ENCODE data around the gene SLC45A1.
"Not testable (repeated sequence)": the region's sequence is repeated elsewhere in the genome, so short reads cannot be mapped to it uniquely, and the experiment has no call there.

The SLC45A1 gene

GRCh38 chr1:8276932-8277331 is 41.0 kb upstream of the SLC45A1 start:
- Histone ChIP-seq H3K79me2 (ENCODE audit: insufficient read depth, low read depth) (no peaks in the 10 kb centered on the region), H3K4me2 (no peak overlapping the region), H3K36me3 (ENCODE audit: insufficient read depth) (no peaks in the 10 kb centered on the region), H2AFZ (ENCODE audit: low read depth) (no peak overlapping the region), H3K9ac (no peak overlapping the region), H3K27me3 (ENCODE audit: insufficient read depth, low read depth) (no peaks in the 10 kb centered on the region), H3K4me3 (IDR thresholded peaks at IDR 0.05; ENCODE audit: insufficient read depth, low read depth, low read length) (no peak overlapping the region), H3K4me1 (ENCODE audit: low read depth, poor library complexity, severe bottlenecking) (no peaks in the 10 kb centered on the region), H3K27ac (no peak overlapping the region), H4K20me1 (ENCODE audit: insufficient read depth) (no peaks in the 10 kb centered on the region)
- no peak for TF ChIP-seq CTCF (conservative IDR thresholded peaks at IDR 0.05; ENCODE audit: low read depth, low read length)

GRCh38 chr1:8278677-8279076 is 39.2 kb upstream of the SLC45A1 start:
- not testable (repeated sequence) for H3K9ac ChIP-seq; H2AFZ ChIP-seq (ENCODE audit: low read depth); H3K27me3 ChIP-seq (ENCODE audit: insufficient read depth, low read depth); H4K20me1 ChIP-seq (ENCODE audit: insufficient read depth); H3K79me2 ChIP-seq (ENCODE audit: insufficient read depth, low read depth); H3K27ac ChIP-seq; H3K4me3 ChIP-seq (IDR thresholded peaks at IDR 0.05; ENCODE audit: insufficient read depth, low read depth, low read length); H3K36me3 ChIP-seq (ENCODE audit: insufficient read depth); H3K4me2 ChIP-seq; H3K4me1 ChIP-seq (ENCODE audit: low read depth, poor library complexity, severe bottlenecking)

GRCh38 chr1:8281843-8282509 is 35.9 kb upstream of the SLC45A1 start:
- H2AFZ ChIP-seq (ENCODE audit: low read depth), result no peak overlapping the region
- H3K4me3 ChIP-seq (IDR thresholded peaks at IDR 0.05; ENCODE audit: insufficient read depth, low read depth, low read length), result no peak overlapping the region
- H3K9ac ChIP-seq, result no peak overlapping the region
- TF ChIP-seq CTCF (conservative IDR thresholded peaks at IDR 0.05; ENCODE audit: low read depth, low read length), result no peak
- H3K4me2 ChIP-seq, result no peak overlapping the region
- no peaks in the 10 kb centered on the region for H3K27me3 ChIP-seq (ENCODE audit: insufficient read depth, low read depth)
- no peaks in the 10 kb centered on the region for H3K79me2 ChIP-seq (ENCODE audit: insufficient read depth, low read depth)
- H3K27ac ChIP-seq, result no peak overlapping the region
- H3K36me3 ChIP-seq (ENCODE audit: insufficient read depth), result no peaks in the 10 kb centered on the region
- H4K20me1 ChIP-seq (ENCODE audit: insufficient read depth), result no peaks in the 10 kb centered on the region
- no peaks in the 10 kb centered on the region for H3K4me1 ChIP-seq (ENCODE audit: low read depth, poor library complexity, severe bottlenecking)

GRCh38 chr1:8283058-8283884 is 34.6 kb upstream of the SLC45A1 start:
- H2AFZ ChIP-seq (ENCODE audit: low read depth), result no peak overlapping the region
- no peaks in the 10 kb centered on the region for H3K4me1 ChIP-seq (ENCODE audit: low read depth, poor library complexity, severe bottlenecking)
- H3K79me2 ChIP-seq (ENCODE audit: insufficient read depth, low read depth), result no peaks in the 10 kb centered on the region
- TF ChIP-seq CTCF (conservative IDR thresholded peaks at IDR 0.05; ENCODE audit: low read depth, low read length), result no peak
- no peaks in the 10 kb centered on the region for H3K36me3 ChIP-seq (ENCODE audit: insufficient read depth)
- H3K4me3 ChIP-seq (IDR thresholded peaks at IDR 0.05; ENCODE audit: insufficient read depth, low read depth, low read length), result no peak overlapping the region
- H3K27me3 ChIP-seq (ENCODE audit: insufficient read depth, low read depth), result no peaks in the 10 kb centered on the region
- H4K20me1 ChIP-seq (ENCODE audit: insufficient read depth), result no peaks in the 10 kb centered on the region
- H3K4me2 ChIP-seq, result no peak overlapping the region
- no peak overlapping the region for H3K27ac ChIP-seq
- no peak overlapping the region for H3K9ac ChIP-seq

- no peaks in the 10 kb centered on the region for H3K4me1 ChIP-seq (ENCODE audit: low read depth, poor library complexity, severe bottlenecking)
- no peak for TF ChIP-seq CTCF (conservative IDR thresholded peaks at IDR 0.05; ENCODE audit: low read depth, low read length)
- H3K9ac ChIP-seq, result no peak overlapping the region
- H3K27me3 ChIP-seq (ENCODE audit: insufficient read depth, low read depth), result no peaks in the 10 kb centered on the region
- no peaks in the 10 kb centered on the region for H4K20me1 ChIP-seq (ENCODE audit: insufficient read depth)
- no peak overlapping the region for H2AFZ ChIP-seq (ENCODE audit: low read depth)
- H3K79me2 ChIP-seq (ENCODE audit: insufficient read depth, low read depth), result no peaks in the 10 kb centered on the region
- no peak overlapping the region for H3K4me2 ChIP-seq
- H3K27ac ChIP-seq, result no peak overlapping the region
- H3K4me3 ChIP-seq (IDR thresholded peaks at IDR 0.05; ENCODE audit: insufficient read depth, low read depth, low read length), result no peak overlapping the region
- H3K36me3 ChIP-seq (ENCODE audit: insufficient read depth), result no peaks in the 10 kb centered on the region
Measured at GRCh38 chr1:8284127-8284526, 33.8 kb upstream of the SLC45A1 start.
